Activated CD4-positive, alpha-beta T cell treated with anti-CD3 and anti-CD28 coated beads, Interleukin-2, amount 50 U/mL, for 4 hours (primary cell): ENCODE data around the gene ITGB7.
"Not testable (repeated sequence)": the region's sequence is repeated elsewhere in the genome, so short reads cannot be mapped to it uniquely, and the experiment has no call there.

Experiments used
- DNase-seq, 2 experiments: peaks; one replicate each; pipeline ENCODE4 v3.0.0-alpha.2; 2020

Gene ITGB7

DNA sequence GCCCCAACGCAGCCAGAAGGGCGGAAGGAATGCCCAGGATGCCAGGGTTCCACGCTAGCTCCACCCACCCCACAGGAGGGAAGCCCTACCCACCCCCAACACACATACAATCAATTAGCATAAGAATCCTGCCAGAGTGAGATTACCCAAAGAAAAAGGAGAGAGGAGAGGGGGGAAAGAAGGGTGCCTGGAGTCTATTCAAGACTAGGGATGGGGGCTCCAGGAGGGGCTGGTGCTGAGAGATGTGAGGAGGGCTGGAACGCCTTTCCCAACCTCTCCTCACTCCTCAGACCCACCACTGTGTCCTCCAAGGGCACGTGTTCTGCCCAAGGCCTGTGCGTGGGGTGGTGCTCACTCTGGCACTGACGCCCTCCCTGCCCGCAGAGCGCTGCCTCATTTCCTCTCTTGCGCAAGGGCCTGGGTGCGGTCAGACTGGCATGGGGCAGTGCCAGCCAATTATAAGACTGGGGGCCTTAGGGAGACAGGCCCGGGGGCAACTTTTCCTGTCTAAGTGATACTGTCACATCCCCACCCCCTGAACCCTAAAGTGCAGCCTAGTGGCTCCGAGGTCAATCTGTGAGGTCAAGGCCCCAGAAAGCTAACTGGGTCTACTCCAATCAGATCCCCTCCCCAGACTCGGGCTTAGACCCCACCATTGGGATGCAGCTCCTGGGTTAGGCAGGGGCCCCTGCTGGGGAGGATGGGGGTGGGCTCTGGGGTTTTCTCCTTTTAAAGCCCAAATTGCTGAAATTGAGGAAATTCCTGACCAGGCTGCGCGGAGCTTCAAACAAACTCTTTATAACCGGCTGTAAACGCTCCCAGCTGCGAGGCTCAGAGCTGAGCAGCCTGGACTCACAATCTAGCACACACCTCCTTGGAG, 10.2 kb upstream of the ITGB7 start:
- no peak for DNase-seq

DNA sequence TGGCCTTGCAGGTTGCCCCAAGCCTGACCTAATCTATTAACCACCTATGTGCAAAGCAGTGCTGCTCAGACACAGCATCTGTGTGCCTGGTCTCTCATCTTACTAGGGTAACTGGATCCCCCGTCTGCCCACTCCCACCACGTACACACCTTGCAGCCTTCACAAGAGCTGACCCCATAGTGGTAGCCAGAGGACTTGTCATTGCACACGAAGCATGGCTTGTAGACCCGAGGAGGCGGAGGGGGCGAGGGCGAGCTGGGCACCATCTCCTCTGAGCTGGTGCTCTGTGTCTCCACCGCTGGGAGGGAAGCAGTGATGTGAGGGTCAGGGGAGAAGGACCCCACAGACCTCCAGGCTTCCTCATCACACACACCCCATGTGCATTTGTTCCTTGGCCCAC, 8.4 kb upstream of the ITGB7 start:
- DNase-seq: no peak

DNA sequence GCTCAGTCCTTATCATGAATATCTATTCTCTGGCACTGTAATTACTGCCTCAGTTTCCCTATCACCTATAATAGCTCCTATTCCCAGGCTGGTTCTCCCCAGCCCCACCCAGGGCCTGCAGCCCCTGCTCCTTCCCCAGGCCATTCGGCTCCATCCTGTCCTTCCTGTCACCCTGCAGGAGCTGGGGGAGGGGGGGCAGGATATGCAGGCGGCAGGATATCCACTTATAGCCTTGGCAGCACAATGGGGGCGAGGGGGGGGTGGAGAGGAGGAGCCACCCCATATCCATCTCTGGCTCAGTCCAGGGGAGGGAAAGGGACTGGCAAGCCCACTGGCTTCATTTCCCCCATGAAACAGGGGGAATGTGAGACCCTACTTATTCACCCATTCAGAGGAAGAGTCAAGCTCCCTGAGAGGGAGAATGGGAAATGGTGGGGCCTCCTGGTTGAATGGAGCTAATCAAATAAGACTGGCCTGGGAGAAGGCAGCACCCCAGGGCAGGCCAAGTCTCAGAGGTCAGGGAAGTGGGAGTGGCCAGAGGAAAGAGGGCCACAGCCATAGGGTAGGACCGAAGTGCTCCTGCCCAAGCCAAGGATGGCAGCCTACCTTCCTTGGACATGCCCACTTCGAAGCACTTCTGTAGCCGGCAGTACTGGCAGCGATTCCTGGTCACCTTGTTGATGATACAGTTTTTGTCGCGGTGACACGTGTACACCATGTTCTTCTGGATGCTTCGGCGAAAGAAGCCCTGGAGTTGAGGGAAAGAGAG, 7.8 kb upstream of the ITGB7 start:
- no peak for DNase-seq

DNA sequence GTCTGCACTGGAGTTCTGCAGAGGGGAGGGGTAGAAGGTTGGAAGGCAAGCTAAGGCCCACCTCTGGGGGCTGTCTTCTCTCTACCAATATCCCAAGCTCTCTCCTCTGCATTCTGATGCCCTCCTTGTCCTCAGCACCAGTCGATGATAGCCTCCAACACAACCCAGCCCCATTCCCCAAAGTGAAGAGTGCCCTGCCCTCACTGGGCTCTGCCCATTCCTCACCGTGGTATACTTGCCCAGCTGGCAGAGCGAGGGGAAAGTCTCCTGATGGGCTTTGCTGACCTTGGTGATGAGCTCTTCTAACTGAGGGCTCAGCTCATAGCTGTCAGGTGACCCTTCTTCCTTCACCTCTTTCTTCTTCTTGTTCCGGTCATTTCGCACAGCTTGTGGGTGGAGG, 7.2 kb upstream of the ITGB7 start:
- no peak for DNase-seq

DNA sequence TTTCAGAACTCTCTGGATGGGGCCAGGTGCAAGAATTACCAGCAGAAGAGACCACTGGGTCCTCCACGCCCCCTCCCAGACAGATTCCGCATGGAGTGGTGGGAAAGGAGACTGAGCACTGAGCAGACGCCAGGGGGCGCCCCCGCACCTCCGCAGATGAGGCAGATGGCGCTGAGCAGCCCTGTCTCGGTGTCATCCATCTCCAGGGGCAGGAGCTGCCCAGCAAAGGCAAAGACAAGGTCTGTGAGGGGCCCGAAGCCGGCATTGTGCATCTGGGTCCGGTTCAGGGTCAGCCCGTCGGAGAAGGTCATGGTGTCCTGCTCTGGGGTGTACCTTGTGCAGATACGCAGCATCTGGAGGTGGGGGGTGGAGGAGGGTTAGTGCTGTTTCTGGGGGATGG, 6.3 kb upstream of the ITGB7 start:
- DNase-seq: peak; percentile 81 to 83

DNA sequence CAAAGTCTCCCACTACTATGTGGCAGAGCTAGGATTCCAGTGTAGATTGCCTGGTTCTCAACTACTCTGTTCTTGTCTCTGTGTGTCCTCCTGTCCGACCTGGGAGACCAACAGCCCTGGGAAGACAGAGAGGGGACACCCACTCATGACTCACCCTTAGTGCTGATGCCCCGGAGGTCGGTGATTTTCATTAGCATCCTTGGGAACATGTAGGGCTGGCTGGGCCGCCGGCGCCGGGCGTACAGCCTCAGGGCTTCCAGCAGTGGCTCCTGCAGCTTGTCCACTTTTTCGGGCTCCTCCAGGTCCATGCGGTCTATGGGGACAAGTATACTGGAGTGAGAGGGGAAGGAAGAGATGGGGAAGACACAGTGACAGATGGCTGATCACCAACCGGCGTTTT, 5.9 kb upstream of the ITGB7 start:
- no peak for DNase-seq

DNA sequence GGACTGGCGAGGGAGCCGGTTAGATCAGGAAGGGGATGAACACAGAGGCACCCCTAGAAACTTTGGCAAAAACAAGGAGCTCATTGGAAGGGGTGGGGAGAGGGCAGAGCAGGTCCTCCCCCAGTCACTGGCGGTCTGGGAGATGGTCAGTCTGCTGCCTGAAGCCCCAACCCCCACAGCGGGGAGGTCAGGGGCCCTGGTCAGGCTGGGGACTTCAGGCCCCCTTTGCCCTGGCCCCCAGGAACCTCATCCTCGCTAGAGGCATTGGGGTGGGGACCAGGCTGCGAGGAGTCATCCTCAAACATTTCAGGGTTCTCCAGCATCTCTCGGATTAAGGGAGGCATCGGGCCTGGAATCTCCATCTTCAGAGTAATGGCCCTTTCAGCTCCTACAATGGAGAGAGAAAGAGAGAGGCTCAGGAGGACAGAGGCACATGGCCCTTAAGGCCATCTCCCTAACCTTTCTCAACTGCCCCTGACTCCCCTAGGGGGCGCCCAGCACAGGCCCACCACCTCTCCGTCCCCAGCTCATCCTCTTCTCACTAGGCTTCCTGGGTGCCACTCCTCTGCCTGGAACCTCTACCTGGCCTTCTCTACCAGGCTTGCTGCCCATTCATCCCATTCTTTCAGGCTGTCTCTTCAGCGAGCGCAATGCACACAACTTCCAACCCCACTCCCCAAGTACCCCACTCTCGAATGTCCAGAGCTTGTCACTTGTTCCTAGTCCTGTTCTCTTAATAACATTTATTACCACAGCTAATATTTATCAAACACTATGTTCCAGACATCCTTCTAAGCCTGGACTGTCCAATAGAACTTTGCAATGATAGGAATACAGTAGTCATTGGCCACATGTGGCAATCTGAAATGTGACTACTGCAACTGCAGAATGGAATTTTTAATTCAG, 4.7 kb upstream of the ITGB7 start:
- no peak for DNase-seq

DNA sequence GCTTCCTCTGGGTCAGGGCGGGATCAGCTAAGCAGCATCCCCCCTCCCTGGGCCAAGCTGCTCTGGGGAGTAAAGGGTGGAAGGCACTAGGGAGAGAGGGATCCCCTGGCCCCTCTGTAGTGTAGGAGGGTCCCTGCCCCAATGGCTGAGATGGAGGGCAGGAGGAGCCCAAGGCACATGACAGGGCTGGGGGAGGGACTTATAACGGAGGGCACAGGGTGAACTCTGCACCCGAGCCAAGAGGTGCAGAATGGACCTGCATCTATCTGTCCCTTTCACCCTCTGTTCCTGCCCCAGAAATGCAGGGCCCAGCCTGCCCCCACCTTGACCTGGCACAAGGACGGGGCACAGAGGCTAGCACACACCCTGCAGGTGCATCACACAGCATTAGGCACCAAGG, 3.8 kb upstream of the ITGB7 start:
- no peak for DNase-seq

DNA sequence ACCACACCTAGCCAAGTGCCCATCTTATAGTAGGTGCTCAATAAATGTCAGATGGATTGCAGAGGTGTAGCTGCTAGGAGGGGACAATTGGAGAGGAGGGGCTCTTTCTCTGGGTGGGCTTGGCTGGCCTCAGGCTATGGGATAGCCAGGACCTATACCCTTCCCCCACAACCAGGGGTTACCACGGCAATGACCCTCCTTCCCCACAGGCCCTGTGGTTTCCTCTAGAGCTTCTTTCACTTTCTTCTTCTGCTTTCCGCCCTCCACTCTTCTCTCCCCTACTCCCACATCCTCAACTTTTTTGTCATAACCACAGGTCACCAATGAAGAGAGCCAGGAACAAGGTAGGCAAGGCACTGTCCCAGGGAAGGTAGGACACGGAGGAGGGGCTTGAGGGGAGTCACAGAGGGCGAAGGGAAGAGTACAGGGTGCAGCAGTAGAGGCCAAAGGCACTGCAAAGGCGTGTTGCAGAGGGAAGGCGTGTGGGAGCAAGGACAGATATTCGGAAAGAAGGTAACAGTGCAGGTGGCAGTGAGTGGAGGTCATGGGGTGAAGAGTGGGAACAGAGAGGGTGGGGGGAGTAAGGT, 1.9 kb upstream of the ITGB7 start:
- no peak for DNase-seq

DNA sequence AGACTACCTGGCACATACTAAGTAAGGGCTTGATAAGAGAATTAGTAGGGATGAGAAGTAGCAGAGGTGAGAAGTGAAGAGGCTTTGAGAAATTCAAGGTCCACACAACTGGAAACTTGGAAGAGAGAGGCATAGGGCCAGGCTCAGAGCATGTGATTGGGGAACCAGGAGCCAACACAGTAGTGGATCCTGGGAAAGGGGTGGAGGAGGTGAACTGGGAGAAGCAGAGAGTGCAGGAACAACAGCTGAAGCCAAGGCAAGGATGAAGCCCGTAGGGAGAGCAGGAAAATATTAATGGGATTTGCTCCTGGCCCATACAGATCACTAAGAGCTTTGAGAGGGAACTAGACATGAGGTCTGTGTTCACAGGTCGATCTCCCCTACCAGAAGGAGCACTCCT, 1.4 kb upstream of the ITGB7 start:
- no peak for DNase-seq

DNA sequence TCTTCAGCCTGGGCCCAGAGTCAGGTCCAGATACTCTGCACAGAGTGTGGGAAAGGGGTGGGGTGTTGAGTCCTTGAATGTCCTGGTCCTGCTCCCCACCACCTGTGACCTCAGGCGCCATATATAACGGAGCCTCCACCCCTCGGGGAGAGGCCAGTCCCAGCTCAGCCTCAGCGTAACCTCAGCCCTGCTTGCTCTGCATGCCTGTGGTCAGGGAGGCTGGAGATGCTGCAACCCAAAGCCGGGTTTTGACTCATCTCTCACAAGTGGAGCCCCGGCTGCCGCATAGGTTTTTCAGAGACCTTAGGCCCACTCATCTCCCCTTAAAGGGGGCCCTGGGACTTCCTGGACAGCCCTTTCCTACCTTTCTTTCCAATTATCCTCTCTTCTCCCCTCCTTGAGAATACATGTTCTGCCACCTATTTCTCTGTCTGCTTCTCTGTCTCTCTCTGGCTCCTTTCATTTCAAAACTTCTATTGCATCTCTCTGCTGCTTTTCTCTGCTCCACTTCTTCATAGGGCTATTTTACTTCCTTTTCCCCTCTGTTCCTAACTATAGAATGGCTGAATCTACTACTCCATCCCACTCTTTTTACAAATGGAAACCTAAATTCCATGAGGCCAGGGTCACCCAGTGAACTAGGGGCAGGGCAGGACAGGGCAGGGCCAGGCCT, 1.2 kb downstream of the ITGB7 start:
- no peak for DNase-seq

DNA sequence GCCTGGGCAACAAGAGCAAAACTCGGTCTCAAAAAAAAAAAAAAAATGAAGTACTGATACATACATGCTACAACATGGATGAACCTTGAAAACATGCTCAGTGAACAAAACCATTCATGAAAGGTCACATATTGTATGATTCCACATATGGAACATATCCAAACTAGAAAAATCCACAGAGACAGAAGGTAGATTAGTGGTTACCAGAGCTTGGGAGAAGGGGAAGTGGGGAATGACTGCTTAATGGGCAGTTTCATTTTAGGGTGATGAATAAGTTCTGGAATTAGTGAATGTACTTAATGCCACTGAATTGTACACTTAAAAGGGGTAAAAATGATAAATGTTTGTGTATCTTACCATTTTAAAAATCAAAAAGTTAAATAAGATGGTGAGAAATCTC, 2.7 kb downstream of the ITGB7 start:
- no peak for DNase-seq

DNA sequence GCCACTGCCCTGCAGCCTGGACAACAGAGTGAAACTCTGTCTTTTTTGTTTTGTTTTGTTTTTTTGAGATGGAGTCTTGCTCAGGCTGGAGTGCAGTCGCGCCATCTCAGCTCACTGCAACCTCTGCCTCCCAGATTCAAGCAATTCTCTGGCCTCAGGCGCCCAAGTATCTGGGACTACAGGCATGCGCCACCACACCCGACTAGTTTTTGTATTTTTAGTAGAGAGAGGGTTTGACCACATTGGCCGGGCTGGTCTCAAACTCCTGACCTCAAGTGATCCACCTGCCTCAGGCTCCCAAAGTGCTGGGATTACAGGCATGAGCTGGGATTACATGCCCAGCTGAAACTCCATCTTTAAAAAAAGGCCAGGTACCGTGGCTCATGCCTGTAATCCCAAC, 4.7 kb downstream of the ITGB7 start:
- DNase-seq: not testable (repeated sequence)

DNA sequence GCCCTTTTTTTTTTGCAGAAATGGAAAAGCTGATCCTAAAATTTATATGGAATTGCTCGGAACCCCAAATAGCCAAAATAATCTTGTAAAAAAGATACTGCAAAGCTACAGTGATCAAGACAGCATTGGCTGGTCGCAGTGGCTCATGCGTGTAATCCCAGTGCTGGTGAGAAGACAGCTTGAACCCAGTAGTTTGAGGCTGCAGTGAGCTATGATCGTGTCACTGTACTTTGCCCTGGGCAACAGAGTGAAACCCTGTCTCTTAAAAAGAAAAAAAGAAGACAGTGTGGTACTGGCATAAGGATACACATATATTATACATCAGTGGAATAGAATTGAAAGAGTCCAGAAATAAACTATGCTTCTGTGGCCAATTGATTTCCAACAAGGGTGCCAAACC, 5.4 kb downstream of the ITGB7 start:
- no peak for DNase-seq

DNA sequence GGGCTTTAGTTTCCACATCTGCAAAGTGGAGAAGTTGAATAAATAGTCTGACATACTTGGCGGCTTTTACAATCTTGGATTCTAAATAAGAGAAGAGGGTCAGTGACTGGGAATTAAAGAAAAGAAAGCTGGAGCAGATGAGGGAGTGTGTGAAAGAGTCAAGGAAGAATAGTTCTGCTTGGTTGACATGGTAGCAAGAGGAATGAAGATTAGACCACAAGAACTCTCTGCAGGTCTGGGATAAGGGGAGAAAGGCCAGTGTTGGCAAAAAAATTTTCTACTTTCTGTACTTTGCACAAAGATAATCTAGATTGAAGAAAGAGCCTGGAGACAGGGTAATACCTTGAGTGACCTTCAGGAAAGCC, 5.9 kb downstream of the ITGB7 start:
- no peak for DNase-seq

DNA sequence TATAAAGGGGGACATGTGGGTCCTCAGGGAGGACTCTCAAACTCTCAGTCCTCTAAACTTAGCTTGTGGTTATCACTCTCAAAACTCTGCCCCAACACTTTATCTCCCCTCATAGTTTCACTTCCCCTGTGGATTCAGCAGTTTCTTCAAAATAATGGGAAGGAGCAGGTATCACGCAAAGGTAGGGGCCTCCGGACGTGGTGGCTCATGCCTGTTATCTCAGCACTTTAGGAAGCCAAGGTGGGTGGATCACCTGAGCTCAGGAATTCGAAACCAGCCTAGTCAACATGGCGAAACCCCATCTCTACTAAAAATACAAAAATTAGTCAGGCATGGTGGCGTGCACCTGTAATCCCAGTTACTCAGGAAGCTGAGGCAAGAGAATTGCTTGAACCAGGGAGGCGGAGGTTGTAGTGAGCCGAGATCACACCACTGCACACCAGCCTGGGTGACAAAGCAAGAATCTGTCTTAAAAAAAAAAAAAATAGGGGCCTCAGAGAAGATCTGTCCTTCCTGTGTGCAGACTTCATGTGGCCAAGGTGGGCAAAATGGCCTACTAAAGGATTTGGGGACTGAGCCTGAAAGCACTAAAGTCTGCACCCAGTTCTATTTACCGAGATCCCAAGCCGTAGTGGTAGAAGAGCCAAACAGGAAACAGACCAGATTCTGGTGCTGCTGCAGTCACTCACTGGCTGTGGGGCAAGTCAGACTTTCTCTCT, 6.4 kb downstream of the ITGB7 start:
- no peak for DNase-seq

DNA sequence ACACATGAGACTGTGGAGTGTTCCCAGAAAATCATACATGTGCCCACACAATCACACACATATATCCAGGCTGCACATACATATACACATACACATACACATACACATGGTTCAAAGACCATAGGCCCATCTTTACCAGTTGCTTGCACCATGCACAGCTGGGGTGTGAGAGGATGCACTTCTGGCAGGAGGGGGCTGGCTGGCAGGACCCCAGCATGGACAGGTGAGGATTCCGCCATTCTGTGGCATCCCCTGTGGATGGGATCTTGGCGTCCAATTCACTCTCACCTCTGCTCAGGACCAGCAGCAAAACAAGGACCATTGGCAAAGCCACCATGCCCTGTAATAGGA, 7.0 kb downstream of the ITGB7 start:
- no peak for DNase-seq

DNA sequence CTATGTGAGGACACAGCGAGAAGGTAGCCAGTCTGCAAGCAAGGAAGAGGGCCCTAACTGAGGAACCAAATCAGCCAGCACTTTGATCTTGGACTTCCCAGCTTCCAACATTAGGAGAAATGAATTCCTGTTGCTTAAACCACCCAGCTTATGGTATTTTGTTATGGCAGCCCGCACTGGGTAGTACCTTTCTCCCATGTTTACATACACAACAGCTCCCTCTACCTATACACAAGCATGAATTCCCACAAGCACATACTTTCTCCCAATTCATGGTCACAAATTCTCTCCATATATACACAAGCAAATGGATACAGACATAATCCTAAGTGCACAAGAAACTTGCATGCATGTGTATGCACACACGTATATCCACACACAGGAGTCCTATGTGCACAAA, 7.4 kb downstream of the ITGB7 start:
- DNase-seq: no peak

DNA sequence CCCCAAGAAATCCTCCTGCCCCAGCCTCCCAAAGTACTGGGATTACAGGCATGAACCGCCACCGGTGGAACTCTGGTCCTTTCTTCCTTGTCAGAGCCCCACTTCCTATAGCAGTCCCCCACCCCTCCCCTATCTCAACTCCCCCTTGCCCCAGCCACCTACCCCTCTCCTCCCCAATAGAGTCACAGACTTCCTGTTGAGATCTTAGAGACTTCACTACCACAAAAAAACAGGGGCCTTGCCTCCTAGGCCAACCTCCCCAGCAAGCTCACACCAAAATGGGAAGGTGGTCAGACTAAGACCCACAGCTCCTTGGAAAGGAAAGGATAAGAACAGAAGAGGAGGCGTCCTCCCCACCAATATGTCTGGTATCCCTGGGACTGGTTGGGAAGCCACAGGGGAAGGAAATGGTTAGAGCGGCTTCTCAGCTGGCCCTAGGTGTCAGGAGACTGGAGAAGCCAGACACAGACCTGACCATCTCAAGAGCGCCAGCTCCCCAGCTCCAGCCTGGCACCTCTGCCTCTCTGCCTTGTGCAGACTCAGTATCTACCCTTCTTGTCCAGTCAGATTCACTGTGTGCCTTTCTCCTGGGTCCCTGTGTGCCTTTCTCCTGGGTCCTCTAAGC, 8.5 kb downstream of the ITGB7 start:
- DNase-seq: no peak

DNA sequence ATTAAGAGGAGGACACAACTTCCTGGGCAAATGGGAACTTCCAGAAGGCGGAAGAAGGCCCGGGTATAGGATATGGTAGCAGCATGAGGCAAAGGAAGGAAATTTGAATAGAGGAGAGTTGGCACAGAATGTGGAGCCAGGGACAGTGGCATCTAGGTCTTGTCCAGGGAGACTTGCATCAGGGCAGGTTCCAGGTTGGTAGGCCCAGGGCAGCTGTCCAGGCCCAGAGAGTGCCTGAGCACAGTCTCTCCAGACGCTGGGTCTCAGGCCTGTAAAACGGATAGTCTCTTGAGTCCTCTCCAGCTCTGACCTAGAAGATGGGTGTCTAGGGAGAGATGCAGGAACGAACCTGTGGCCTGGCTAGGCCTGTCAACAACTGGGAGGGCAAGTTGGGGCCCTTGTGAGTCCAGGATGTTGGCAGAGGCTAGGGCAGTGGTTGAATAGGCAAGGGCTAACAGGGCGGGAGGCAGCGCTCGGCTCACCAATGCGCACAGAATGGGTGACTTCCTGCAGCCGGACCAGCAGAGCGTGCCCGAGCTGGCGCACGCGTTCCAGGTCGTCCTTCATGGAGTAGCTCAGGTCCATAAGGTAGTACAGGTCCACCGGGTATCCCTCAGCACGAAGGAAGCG, 9.9 kb downstream of the ITGB7 start:
- DNase-seq: no peak

DNA sequence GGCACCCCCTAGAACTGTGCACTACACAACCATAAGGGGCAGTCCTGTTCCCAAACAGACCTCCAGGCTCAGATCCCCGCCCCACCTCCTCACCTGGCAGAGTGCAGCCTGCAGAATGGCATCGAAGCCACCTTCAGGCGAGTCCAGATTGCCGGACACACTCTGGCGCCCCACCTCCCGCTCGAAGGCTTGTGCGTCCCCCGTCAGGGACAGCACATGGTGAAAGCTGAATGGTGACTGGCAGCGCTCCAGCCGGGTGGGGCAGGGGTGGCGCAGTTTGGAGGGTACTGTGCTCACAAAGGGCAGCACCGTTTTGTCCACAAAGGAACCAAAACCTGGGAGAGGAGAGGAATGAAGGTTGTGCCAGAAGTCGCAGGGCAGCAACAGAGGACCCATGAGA, 10.6 kb downstream of the ITGB7 start:
- no peak for DNase-seq
